Thyroid gland (tissue), 4 donors: ENCODE results near the gene FOXF1. TPM values are rescaled to one million over a fixed set of nuclear protein-coding genes. Genes with fewer than 3 reads are reported as not detected.

Source experiments
- DNase-seq, 2 donors: peaks; one replicate each; pipeline ENCODE4 v3.0.0-alpha.2; 2019
- H3K27ac ChIP-seq, 3 donors: fragments of 200-600 bp; sonication (generic); 1 replicate in 2 of 3; 2 replicates in 1 of 3; pipeline ENCODE4 v1.5.1; 2016 to 2019; ENCODE audit warnings: mild to moderate bottlenecking in 1 of 3, moderate library complexity in 1 of 3
- H3K27me3 ChIP-seq: fragments of 200-600 bp; sonication (generic); one replicate; pipeline ENCODE4 v1.5.1; 2019
- H3K36me3 ChIP-seq, 2 donors: fragments of 200-600 bp; sonication (generic); one replicate each; pipeline ENCODE4 v1.5.1; 2016 to 2019
- H3K4me1 ChIP-seq, 2 donors: fragments of 200-600 bp; sonication (generic); one replicate each; pipeline ENCODE4 v1.5.1; 2017 to 2019
- H3K4me3 ChIP-seq, 3 donors: fragments of 200-600 bp; sonication (generic); replicated peaks in 1 of 3; 1 replicate in 2 of 3; 2 replicates in 1 of 3; pipeline ENCODE4 v1.5.1; 2016; ENCODE audit warnings: mild to moderate bottlenecking in 1 of 3
- H3K9me3 ChIP-seq: fragments of 200-600 bp; sonication (generic); one replicate; pipeline ENCODE4 v1.5.1; 2017
- POLR2A ChIP-seq, 2 donors: fragments of 450-650 bp; IDR thresholded peaks; one replicate each; pipeline ENCODE4 v1.6.1; 2017; ENCODE audit warnings: antibody characterized with exemption in 2 of 2, mild to moderate bottlenecking in 2 of 2, moderate library complexity in 1 of 2
- WGBS, 2 donors: methylation state at CpG; one replicate each; pipeline ENCODE4 v1.1.5; 2017; 5-methylcytosine and 5-hydroxymethylcytosine counted together
- intact Hi-C: fragments of 100-400 bp; cut with DNase I; formaldehyde crosslinking; loops from one replicate; pipeline ENCODE4 v1.15.1; 2023
- total RNA-seq, 4 donors: library from RNA; depleted of rRNA; stranded (reverse); fragments of >200 nt; gene quantifications; one replicate each; pipeline ENCODE4 v1.2.3, GENCODE V29; 2016
- TF ChIP-seq, protein P1 (sequence below), 6 experiments: fragments of 200-600 bp in 3 of 6; fragments of 450-650 bp in 3 of 6; sonication (generic) in 3 of 6; IDR thresholded peaks; one replicate each; pipeline ENCODE4 v1.5.1; 2016 to 2019; ENCODE audit warnings: antibody characterized with exemption in 6 of 6, mild to moderate bottlenecking in 2 of 6, inconsistent platforms in 1 of 6, moderate library complexity in 1 of 6

Gene FOXF1
- total RNA-seq, 4 donors from 2014 or later: 1.5 to 3.7 (median 2.3) TPM

DNA sequence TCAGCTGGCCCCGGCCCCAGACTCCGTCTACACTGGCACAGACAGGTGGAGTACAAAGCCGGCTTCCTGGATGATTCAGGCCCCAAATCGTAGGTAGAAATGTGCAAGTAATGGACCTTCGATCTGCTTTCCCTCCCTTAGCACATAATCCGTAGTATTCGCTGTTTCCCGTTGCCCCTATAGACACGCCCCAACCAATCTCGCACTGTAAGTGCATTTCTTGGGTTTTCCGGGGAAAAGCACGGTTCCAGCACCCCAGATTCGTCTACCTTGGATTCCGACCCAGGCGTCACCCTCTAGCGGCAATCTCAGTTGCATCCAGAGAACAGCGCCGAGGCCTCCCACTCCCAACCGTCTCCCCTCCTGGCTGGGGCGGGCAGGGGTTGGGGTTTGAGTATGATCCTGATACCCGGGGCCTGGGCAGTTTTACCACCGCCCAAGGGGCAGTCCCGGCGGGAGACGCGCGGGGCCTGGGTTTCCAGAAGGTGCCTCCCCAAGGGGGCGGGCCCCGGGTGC is 12.1 kb upstream of the FOXF1 start:
- intact Hi-C loops: no loop called here
- Histone ChIP-seq H3K27me3 (peaks cover 36% of the 10 kb centered on the region), H3K9me3 (no peaks in the 10 kb centered on the region), H3K4me3 (no peak overlapping the region), H3K27ac (no peak overlapping the region), H3K36me3 (no peaks in the 10 kb centered on the region), H3K4me1 (peaks cover 3 to 5% of the 10 kb centered on the region in 2 donors)
- WGBS, 2 donors: 5 to 7% methylated on average over 19 to 25 of the region's 29 CpGs
- TF ChIP-seq, protein P1, sequence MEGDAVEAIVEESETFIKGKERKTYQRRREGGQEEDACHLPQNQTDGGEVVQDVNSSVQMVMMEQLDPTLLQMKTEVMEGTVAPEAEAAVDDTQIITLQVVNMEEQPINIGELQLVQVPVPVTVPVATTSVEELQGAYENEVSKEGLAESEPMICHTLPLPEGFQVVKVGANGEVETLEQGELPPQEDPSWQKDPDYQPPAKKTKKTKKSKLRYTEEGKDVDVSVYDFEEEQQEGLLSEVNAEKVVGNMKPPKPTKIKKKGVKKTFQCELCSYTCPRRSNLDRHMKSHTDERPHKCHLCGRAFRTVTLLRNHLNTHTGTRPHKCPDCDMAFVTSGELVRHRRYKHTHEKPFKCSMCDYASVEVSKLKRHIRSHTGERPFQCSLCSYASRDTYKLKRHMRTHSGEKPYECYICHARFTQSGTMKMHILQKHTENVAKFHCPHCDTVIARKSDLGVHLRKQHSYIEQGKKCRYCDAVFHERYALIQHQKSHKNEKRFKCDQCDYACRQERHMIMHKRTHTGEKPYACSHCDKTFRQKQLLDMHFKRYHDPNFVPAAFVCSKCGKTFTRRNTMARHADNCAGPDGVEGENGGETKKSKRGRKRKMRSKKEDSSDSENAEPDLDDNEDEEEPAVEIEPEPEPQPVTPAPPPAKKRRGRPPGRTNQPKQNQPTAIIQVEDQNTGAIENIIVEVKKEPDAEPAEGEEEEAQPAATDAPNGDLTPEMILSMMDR (IDR thresholded peaks at IDR 0.05): no peak
- no peak for TF ChIP-seq POLR2A (IDR thresholded peaks at IDR 0.05)
- no peak for DNase-seq

DNA sequence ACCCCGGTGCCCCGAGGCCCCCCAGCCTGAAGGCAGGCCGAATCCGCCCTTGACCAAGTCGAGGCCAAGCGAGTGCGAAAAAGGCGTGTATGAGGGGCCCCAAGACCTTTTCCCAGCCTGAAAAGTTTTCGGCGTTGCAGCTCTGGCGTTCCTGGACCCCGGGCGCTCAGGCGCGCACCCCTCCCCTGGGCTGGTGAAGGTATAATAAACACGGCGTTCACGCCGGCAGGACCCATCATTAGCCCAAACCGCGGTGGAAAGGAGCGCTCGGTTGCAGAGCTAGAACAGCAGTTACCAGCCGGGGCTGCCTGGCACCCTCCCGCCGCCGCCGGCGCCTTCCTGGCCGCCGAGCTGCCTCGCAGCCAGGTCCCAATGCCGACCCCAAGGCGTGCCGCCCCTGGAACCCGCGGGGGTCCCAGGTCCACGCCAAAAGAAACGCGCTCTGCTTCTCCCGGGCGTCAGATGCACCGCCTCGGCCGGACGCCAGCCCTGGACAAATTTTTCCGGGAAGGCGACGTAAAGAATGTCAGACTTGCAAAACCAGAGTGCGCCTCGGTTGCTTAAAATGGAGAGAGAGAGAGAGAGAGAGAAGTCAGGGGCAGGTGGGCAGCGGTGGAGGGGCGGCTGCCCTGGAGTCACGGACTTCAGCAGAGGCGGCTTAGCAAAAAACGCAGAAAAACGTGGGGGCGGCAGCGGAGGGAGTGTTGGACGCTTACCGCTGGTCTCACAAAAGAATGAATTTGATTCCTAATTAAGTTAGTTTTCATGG is 11.5 kb upstream of the FOXF1 start:
- 6 to 10% methylated on average over 34 to 38 of the region's 61 CpGs for WGBS, 2 donors
- Histone ChIP-seq H3K27me3 (peaks cover 38% of the 10 kb centered on the region), H3K9me3 (no peaks in the 10 kb centered on the region), H3K4me1 (peaks cover 3 to 5% of the 10 kb centered on the region in 2 donors), H3K27ac (no peak overlapping the region), H3K4me3 (no peak overlapping the region), H3K36me3 (no peaks in the 10 kb centered on the region)
- DNase-seq: no peak
- intact Hi-C loops: no loop called here
- TF ChIP-seq, protein P1 (IDR thresholded peaks at IDR 0.05): no peak
- TF ChIP-seq POLR2A (IDR thresholded peaks at IDR 0.05): no peak

DNA sequence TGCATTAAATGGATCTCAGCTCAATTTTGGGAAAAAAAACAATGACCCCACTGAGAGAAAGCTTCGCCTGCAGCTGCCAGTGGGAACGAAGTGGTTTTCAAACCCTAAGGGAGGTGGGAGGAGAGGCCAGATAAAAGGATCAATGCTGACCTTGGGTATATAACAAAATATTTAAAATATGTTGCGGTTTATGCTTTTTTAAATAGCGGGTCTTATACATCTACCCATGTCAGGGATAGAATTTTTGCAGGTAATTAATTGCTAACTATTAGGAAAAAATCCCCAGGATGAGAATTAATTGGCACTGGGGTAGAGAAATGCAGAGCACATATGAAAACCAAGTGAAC is 10.9 kb upstream of the FOXF1 start:
- TF ChIP-seq, protein P1 (IDR thresholded peaks at IDR 0.05): no peak
- no peak for TF ChIP-seq POLR2A (IDR thresholded peaks at IDR 0.05)
- 18 to 21% methylated on average over 4 of the region's 4 CpGs for WGBS, 2 donors
- Histone ChIP-seq H3K27ac (no peak overlapping the region), H3K36me3 (no peaks in the 10 kb centered on the region), H3K4me1 (peaks cover 3 to 5% of the 10 kb centered on the region in 2 donors), H3K9me3 (no peaks in the 10 kb centered on the region), H3K4me3 (no peak overlapping the region), H3K27me3 (peaks cover 43% of the 10 kb centered on the region)
- intact Hi-C loops: no loop called here
- no peak for DNase-seq

DNA sequence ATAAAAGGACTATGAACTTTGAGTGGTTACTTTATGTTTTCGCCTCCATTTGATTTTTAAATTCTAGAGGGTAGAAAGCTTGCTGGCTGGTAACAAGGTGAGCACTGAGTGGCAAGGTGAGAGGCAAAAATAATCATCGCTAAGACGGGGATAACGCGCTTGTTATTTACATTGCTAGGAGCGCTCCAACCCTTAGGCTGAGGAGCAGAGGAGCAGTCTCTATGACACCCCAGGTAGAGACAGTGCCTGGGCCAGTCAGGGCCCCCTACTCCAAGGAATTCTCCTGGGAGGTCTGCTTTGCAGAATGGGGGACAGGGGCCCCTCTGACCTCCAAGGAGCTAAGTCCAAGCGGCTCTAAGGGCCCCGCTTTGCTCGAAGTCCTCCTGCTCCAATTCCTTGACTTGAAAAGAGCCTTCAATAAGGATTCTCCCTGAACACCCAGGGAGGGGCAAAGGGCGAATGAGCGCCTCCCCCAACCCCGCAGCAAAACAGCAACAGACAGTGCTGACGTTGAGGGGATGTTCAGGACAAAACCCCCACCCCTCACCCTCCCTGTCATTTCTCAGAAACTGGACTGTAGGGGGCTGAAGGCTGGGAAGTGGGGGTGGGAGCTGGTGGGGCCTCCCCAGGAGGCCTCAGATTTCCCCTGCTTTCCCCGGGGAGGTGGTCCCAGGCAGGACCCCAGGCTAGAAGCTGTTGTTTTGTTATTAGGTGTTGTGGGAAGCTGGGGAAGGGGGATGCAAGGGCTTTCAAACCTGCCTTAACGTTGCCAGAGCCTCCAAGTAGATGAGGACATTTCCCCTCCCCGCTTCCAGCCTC is 10.2 kb upstream of the FOXF1 start:
- H3K36me3 ChIP-seq: no peaks in the 10 kb centered on the region
- intact Hi-C loops: no loop called here
- DNase-seq: no peak
- no peak overlapping the region for H3K27ac ChIP-seq
- H3K9me3 ChIP-seq: no peaks in the 10 kb centered on the region
- TF ChIP-seq, protein P1 (IDR thresholded peaks at IDR 0.05): no peak
- no peak for TF ChIP-seq POLR2A (IDR thresholded peaks at IDR 0.05)
- 18 to 29% methylated on average over 14 to 16 of the region's 16 CpGs for WGBS, 2 donors
- H3K27me3 ChIP-seq: peaks cover 47% of the 10 kb centered on the region
- H3K4me1 ChIP-seq: peaks cover 3 to 6% of the 10 kb centered on the region in 2 donors
- no peak overlapping the region for H3K4me3 ChIP-seq
